GM20000 (cell line): ENCODE results near the gene NOSIP.

ENCODE experiments used
- DNase-seq: peaks from one replicate; pipeline ENCODE4 v3.0.0; 2012; ENCODE audit warnings: low spot score
- CTCF ChIP-seq: IDR thresholded peaks from 2 replicates; pipeline ENCODE4 v1.5.1; 2012; ENCODE audit warnings: mild to moderate bottlenecking, control low read depth; ENCODE audit errors: extremely low read depth, missing control alignments

NOSIP gene

DNA sequence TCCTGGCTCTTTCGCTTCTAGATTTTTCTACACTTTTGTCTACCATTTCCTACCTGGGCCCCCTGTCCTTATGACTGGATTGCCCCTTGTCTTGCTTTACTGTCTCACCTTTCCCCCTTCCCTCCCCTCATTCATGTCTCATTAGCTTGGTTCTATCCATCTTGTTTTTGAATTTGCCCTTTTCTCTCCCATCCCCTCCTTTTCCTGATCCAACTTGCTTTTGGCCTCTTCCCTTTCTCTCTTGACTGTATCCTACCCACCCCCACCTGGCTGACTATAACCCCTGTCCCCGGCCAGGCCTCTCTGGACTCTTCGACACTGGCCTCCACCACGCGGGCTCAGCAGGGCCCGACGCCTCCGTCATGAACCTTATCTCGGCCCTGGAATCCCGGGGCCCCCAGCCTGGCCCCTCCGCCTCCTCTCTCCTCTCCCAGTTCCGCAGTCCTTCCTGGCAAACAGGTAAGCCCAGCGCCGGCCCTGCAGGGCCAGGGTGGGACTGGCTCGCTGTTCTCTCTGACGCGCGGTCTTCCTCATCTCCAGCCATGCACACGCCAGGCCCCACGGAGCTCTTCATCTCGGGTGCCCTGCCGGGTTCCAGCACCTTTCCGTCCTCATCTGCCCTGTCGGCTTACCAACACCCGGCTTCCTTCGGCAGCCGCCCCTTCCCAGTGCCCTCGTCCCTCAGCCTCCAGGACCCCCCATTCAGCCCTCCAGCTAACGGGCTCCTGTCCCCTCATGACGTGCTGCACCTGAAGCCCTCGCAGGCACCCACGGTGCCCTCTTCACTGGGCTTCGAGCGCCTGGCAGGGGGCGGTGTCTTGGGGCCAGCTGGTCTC lies 14.0 kb upstream of the NOSIP start:
- TF ChIP-seq CTCF, result no peak
- peak; percentile 23 for DNase-seq

DNA sequence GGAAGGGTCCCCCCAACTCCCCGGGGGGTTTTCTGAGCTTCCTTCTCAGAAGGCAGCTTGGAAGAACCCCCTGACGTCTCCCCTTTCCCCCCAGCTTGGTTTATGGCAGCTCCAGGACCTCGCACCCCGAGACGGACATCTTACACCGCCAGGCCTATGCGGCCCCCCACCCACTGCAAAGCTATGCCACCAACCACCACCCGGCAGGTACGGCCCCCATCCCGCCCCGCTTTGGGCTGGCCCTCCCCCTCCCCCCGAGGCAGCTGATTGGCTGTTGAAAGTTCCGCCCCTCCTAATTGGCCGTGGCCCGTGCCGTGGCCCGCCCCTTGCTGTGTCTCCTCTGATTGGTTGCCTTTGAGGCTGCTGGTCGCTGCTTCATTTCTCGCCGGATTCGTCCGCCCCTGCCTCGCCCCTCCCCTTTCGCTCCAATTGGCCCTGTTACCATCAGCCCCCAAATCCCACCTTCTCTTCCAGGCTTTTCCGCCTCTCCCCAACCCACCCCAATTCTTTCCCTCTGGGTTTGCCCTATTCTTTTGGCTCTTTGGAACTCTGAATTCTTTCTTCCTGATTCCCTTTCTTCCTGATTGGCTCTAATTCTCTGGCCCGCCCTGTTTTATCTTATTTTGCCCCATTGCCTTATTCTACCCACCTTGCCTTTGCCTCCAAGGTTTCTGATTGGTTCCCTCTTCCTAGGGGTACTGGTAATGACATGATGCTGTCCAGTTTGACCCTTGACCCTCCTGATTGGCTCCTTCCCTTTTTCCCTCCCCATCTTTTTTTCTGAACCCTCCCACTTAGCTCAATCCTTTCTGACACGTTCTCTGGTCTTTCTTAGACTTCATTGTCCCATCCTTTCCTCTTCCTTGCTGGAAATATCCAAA lies 13.1 kb upstream of the NOSIP start:
- DNase-seq, result peak; percentile 100
- no peak for TF ChIP-seq CTCF

DNA sequence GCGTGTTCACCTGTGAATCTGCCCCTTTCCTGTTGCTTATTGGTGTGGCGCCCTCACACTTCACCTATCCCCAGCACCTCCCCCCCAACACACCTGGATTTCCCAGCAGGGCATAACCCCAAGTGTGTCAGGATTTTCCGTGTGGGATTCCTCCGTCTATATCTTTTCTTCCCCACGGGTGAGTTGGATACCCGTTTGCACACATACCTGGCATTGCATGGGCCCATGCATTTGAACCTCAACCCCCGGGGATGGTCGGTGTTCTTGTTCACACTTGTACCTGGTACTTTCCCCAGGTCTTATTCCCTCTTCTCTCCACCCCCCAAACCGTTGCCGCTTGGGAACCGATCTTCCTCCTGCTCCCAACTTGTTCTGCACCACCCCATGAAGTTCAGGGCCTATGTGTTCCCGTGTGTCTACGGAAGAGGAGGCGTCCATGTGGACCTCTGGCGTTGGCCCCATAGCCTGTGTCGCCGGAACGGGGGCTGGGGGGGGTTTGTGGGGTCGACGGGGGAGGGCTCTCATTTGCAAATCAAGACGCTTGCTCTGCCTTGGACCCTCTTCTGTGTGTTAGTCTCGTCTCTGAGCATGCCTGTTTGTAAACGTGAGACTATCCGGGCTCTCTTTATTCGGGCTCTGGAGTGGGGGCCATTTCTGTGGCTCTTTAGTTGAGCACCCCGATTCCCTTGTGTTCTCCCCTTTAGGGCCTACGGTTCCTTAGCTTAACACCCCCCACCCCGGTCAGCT lies 12.3 kb upstream of the NOSIP start:
- peak; percentile 61 for DNase-seq
- no peak for TF ChIP-seq CTCF

DNA sequence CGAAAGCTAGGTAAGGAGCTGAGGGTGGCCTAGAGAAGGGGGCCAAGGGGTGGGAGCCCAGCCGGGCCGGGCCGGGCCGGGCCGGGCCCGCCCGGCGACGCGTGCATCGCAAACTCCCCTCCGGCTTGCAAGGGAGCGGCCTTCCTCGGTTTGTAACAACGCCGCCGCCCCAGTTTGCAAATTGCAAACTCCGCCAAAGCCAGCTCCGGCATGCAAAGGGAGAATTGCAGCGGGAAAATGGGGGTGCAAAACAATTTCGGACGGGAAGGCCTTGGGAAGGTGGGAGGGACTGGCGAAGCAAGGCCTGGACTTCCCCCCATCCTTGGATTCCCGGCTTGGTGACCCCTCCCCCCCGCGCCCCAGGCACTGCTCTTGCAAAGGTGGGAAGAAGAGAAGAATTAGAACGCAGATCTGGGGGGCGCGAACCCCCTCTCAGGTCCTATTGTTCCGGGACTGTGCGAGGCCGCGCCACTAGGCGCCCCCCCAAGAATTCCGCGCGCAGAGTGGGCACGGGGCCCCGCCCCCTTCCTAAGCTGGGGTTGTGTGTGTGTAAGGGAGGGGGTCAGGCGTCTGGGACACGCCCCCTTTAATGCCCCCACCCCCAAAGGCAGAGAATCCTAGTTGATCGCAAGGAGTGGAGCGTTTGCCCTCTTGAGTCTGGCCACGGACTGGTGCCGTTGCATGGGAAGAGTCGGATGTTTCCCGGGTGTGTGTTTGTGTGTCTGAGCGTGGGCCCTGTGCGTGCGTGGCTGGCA lies 11.6 kb upstream of the NOSIP start:
- DNase-seq, result peak; percentile 36
- no peak for TF ChIP-seq CTCF

DNA sequence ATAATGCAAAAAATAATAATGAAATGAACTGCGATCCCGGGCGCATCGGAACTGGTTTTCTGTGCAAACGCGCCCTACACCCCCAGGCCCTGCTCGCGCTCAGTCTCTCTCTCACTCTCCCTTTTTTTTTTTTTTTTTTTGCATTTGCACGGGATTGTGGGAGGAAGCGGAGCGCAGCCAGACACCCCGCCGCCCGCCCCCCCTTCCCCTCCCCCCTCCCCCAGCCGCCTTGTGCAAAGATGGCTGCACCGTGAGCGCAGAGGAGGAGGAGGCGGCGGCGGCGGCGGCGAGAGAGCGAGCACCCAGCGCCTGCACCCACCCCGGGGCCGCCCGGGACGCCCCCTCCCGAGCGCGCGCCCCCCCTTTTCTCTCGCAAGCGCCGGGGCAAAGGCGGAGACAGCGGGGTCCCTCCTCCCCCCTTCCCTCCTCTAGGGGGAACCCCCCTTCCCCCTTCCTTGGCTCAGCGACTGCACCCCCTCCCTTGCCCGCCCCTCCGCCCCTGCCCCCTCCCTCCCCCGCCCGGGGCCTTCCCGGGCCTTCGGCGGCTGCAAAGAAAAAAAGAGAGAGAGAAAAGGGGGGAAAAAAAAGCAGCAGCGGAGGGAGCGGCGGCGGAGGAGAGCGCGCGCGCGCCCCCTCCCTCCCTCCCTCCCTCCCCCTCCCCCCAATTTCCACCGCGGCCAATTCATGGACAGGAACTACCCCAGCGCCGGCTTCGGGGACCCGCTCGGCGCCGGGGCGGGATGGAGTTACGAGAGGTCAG lies 10.8 kb upstream of the NOSIP start, which contains the start of gene PRR12:
Gene PRR12, plus strand, starts transcription at position 212 of the 760 bp plus-strand sequence. Its CDS starts 473 bp downstream, at position 685.
- TF ChIP-seq CTCF, result no peak
- peak; percentile 91 for DNase-seq

DNA sequence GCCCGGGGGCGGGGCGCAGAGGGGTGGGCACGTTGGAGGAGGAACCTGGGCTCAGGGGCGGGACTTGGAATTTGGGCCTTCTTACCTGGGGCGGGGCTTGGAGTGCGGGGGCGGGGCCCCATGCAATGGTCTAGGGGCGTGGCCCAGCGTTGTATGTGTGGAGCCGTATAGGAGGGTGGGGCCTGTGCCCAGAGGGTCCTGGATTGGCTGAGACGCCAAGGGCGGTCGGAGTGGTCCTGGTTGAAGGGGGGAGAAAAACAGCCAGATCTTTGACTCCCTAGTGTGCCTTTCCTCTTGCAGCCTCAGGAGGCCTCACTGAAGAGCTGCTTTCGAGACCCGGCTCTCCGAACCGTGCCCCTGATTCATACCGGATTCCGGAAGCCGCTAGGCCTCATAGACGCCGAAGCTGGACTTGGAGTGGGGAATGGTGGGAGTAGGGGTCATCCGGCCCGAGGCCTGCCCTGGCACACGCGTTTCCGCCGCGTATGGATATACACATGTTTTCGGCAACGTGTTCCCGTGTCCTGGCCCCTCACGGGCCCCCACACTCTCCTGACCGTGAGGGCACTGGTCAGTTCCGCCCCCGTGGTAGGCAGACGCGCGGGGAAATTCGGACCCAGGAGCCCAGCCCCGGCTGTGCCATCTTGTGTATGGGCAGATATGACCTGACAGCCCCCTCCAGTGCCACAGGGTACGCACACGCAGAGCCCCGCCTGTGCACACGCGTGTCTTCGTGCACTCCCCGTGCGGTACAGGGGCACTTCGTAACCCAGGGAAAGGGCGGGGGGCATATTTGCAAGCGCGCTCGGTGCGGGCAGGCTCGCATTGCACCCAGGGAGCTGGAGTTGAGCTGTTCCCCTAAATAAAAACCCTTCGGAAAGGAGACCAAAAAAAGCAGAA lies 10.0 kb upstream of the NOSIP start:
- no peak for TF ChIP-seq CTCF
- DNase-seq, result peak; percentile 94
